Hippocampal formation (tissue), 2 donors: ENCODE results near the gene SGCB.
"Not testable (repeated sequence)": the region's sequence is repeated elsewhere in the genome, so short reads cannot be mapped to it uniquely, and the experiment has no call there.

Experiments
- DNase-seq, 2 donors: peaks; one replicate each; lab custom pipeline; 2025; lab: John Stamatoyannopoulos, UW

The SGCB gene, protein sequence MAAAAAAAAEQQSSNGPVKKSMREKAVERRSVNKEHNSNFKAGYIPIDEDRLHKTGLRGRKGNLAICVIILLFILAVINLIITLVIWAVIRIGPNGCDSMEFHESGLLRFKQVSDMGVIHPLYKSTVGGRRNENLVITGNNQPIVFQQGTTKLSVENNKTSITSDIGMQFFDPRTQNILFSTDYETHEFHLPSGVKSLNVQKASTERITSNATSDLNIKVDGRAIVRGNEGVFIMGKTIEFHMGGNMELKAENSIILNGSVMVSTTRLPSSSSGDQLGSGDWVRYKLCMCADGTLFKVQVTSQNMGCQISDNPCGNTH

DNA sequence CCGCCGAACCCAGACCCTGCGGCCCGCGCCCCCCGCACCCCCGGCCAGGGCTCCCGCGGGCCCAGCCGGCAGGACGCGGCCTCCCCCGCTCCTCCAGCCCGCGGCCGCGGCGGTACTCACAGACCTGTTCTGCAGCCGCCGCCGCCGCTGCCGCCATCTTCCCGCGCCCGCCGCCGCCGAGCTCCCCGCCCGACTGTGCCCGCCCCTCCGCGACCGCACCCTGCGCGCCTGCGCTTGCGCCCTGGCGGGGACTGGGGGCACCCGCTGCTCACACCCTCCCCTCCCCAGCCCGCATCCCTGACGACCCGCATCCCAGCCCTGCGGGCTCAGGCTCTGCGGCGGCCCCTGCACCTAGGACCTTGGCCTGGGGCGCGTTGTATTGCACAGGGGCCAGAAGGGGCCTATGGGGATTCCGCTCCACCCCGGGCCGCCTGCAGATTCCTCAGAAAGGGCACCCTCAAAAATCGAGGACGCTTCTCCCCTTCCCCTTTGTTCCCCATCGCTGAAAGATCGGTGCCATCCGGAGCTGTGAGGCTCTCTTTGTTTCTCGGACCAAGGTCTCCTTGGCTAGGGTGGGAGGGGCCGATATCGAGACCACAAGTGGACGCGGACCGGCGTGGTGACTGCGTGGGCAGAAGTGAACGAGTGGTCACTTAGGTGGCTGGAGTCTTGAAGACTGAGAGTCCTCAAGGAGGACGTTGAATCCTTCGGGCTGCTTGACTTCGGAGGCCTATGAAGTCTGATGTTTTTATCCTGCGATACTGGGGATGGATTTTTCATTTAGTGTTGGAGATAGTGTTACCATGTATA is at the start of gene SGCB:
Gene SGCB (minus strand): TSS at position 197 of the 810 bp plus-strand sequence. CDS start 40 bp downstream, at position 157.
- peak; percentile 56 to 79 for DNase-seq

- not testable (repeated sequence) for DNase-seq
Observed at GRCh38 chr4:52086425-52086824, 48.3 kb upstream of the SGCB start.

GRCh38 chr4:52081216-52081615 is 43.1 kb upstream of the SGCB start:
- DNase-seq = no peak

- no peak for DNase-seq
Observed at GRCh38 chr4:52079659-52080058, 41.6 kb upstream of the SGCB start.

GRCh38 chr4:52076731-52077130 is 38.6 kb upstream of the SGCB start:
- DNase-seq = no peak

GRCh38 chr4:52071791-52072546 is 33.9 kb upstream of the SGCB start:
- DNase-seq = no peak

DNA sequence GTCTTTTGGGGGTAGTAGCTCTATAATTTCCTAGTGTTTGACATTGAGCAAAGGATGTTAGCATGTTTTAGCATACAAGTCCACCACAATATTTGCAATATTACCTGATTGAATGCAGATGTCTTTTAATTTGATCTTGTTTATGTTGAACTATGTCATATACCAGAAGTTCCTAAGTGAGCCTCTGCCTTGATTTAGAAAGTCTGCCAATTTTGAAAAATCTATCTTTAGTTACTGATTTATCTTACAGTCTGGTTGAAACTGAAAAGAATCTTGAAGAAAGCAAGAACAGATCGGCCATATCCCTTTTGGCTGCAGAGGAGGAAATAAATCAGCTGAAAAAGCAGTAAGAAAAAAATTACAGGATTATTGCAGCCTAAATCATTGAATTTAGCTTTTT is 31.5 kb upstream of the SGCB start:
- no peak for DNase-seq

GRCh38 chr4:52059372-52059771 is 21.3 kb upstream of the SGCB start:
- DNase-seq = no peak

DNA sequence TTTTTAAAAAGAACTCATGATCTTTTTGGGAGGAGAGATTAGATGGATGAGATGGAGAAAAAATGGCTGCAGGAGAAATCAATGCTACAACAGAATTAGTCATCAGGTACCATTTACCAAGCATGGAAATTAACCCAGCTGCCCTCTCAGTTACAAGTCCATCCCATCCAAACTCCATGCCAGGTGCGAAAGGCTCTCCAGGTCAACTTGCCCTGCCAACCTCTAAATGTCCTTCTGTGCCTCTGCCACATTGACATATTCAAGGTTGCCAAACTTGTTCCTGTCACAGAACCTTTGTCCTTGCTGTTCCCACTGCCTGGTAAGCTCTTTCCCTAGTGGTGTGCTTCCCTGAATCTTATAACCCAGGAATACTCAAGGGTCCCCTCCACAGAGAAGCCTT is 20.2 kb upstream of the SGCB start:
- no peak for DNase-seq

DNA sequence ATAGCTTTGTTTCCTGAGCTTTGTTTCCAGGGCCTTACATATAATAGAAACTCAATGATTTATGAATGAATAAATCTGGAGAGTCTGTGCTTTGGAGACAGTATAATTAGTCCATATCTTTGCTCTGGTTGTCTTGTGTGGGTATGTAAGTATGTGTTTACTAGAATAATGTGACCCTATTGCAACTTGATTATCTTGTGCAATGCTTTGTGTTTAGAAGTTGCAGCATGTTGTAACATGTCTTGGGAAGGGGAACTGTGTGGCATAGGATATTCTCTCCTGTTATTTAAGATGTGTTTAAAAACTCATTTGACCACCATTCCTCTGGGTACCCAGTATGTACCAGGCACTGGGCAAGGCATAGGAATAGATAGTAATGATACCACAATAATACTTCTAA is 19.1 kb upstream of the SGCB start:
- no peak for DNase-seq

DNA sequence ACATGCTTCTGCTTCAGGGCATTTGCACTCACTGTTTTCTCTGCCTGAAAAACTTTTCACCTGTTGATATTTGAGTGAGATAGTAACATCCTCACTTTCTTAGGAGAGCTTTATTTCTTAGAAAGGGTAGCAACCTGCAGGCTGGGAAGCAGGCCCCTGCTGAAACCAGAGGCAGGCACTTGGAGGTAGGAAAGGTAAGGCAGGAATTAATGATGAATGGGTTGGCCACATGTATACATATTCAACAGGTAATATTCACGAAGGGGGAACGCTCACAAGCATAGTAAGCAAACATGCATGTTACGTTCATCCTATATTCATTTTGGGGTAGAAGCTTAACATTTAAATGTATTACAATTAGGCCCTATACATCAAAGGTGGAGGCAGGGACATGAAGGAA is 16.2 kb upstream of the SGCB start:
- no peak for DNase-seq

GRCh38 chr4:52052475-52052780 is 14.3 kb upstream of the SGCB start:
- DNase-seq = no peak

GRCh38 chr4:52051615-52052474 is 13.7 kb upstream of the SGCB start:
- DNase-seq = no peak

- DNase-seq = no peak
Observed at GRCh38 chr4:52051213-52051614, 13.1 kb upstream of the SGCB start, which contains the start of gene SPATA18. Gene SPATA18 (plus strand): TSS chr4:52051304. CDS start chr4:52051705, 401 bp downstream.

DNA sequence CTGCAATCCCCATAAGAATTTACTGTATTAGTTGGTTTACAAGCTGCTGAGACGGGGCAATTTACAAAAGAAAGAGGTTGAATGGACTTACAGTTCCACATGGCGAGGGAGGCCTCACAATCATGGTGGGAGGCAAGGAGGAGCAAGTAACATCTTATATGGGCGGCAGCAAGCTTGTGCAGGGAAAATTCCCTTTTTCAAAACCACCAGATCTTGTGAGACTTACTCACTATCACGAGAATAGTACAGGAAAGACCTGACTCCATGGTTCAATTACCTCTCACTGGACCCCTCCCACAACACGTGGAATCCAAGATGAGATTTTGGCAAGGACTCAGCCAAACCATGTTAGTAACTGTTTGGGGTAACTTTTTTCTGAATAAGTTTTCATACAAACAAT is 11.2 kb upstream of the SGCB start:
- DNase-seq = no peak

GRCh38 chr4:52045028-52045427 is 6.9 kb upstream of the SGCB start:
- no peak for DNase-seq

- peak in 1 of 2 donors; percentile 77 for DNase-seq
Observed at GRCh38 chr4:52037689-52038102, 403 bp downstream of the SGCB start.

DNA sequence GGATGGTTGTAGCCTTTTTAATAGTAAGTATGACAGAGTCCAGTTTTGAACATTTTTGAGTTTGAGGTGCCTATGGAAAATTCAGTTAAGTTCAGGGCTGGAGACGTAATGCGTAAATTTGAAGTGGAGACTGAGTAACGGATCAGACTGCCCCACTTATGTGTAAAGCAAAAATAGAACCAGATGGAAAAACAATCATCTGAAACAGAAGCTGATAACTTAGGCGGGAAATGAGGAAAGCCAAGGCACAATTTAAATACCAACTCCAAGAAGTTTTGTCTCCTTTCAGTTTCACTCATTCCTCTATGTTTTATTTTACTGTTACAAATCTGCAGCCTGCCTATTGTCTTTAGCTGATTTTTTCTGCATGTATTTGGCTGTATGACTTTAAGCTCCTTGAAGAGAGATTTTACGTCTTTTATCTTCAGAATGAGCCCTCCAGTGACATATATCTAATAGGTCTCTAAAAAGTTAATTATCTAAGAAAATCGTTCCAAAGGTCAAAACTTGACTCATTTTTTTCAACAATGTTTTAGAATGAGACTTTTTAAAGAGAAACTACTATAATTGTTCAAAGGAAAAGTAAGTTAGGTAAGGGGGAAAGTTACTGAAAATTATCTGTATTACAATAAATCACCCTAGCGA is 1.1 kb downstream of the SGCB start:
- no peak for DNase-seq

DNA sequence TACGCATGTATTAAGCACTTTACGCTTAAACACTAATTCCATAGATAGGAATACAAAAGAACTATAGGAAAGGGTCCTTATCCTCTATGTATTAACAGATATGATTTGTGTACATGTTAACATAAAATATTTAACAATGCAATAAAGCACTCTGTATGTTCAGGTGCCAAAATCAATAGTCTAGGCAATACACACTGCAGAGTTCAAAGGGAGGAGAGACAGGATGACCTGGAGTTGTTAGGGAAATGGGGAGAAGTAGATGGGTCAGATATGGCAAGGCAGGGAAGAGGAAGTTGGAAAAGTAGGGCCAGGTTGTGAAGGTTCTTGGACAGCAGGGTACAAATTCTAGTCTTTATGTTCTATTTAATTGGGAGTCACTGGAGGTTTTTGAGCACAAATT is 2.9 kb downstream of the SGCB start:
- DNase-seq = no peak

- DNase-seq = no peak
Observed at GRCh38 chr4:52032005-52032404, 6.1 kb downstream of the SGCB start.

GRCh38 chr4:52028970-52029369 is 9.1 kb downstream of the SGCB start:
- no peak for DNase-seq
